ENCODE measurements around the gene TCF7L1.
"Not testable (repeated sequence)": the region's sequence is repeated elsewhere in the genome, so short reads cannot be mapped to it uniquely, and the experiment has no call there.

The TCF7L1 gene

GRCh38 chr2:85325466-85325811 is 192.2 kb downstream of the TCF7L1 start:
- no peak for DNase-seq (ENCODE audit: low spot score)

- no peak for DNase-seq (ENCODE audit: low spot score)
These were observed 193.4 kb downstream of the TCF7L1 start for GRCh38 chr2:85326406-85327159.

DNA sequence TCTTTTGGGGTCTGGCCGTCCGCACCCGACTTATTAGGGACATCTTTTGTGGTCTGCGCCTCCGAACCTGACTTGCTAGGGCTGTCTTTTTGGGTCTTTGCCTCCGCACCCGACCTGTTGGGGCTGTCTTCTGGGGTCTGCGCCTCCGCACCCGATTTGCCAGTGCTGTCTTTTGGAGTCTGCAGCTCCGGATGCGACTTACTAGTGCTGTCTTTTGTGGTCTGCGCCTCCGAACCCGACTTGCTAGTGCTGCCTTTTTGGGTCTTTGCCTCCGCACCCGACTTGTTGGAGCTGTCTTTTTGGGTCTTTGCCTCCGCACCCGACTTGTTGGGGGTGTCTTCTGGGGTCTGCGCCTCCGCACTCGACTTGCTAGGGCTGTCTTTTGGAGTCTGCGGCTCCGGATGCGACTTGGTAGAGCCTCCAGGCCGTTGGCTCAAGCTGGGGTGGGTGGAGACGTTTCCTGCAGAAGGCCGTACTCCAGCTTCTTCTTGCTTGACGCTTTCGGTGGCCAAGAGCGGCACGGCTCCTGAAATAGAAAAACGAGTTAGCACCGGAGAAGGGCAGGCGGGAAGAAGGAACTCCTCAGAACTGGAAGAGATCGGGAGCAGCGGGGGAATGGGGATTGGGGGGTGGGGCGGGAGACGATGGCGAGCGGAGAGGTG is 194.1 kb downstream of the TCF7L1 start:
- DNase-seq (ENCODE audit: low spot score) = peak; percentile 77

- DNase-seq (ENCODE audit: low spot score) = peak; percentile 96
These were observed 194.8 kb downstream of the TCF7L1 start, which contains the start of gene TGOLN2 for GRCh38 chr2:85327822-85328617. TGOLN2 (minus strand) TSS chr2:85327989; CDS start chr2:85327962, 27 bp downstream.

GRCh38 chr2:85329181-85329651 is 196.0 kb downstream of the TCF7L1 start:
- DNase-seq (ENCODE audit: low spot score) = no peak

DNA sequence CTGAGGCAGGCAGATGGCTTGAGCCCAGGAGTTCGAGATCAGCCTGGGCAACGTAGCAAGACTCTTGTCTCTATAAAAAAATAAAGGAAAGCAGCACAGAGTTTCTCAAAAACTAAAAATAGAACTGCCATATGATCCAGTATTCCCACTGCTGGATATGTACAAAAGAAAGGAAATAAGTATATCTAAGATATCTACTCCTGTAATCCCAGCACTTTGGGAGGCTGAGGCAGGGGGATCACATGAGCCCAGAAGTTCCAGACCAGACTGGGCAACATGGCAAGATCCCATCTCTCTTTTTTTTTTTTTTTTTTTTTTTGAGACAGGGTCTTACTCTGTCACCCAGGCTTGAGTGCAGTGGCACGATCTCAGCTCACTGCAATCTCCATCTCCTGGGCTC is 196.5 kb downstream of the TCF7L1 start:
- DNase-seq (ENCODE audit: low spot score) = not testable (repeated sequence)

DNA sequence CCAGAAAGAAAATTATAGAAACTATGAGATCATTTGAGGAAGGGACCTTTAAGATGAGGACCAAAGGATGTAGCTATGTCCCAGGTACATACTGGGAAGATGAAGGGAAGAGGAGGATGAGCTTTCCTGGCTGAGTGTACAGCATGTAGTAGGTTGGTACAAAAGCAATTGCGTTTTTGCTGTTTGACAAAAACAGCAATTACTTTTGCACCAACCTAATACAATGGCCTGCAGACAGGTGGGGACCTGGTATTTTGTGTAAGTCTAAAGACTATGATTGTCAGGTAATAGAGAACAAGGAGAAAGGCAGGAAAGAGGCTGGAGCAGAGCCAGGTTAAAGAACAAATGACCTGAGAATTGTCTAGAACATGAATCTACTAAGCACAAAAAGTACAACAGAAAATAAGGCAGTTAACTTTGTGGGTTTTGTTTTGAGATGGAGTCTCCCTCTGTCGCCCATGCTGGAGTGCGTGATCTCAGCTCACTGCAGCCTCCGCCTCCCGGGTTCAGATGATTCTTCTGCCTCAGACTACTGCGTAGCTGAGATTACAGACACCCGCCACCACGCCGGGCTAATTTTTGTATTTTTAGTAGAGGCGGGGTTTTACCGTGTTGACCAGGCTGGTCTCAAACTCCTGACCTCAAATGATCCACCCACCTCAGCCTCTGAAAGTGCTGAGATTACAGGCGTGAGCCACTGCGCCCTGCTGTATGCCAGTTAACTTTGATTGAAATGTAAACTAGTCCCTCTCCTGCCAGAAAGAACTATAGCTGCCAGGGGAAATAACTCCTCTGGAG is 197.8 kb downstream of the TCF7L1 start:
- DNase-seq (ENCODE audit: low spot score) = no peak

GRCh38 chr2:85333877-85334276 is 200.7 kb downstream of the TCF7L1 start:
- not testable (repeated sequence) for DNase-seq (ENCODE audit: low spot score)

DNA sequence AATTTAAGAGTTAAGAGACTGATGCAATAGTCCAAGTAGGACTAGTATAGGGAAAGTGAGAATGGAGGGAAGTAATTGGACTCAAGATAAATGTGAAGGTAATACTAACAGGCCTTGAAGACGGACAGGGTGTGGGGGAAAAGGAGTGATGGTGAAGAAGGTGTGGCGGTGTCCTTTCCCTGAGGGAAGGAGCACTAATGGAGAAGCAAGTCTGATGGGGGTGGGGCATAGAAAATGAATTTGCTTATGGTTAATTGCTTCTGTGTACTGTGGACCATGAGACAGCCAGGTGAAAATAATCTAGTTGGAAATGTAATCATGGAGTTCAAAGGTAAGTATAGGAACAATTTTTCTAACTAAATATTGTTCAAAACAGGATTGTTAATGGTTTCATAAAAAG is 201.7 kb downstream of the TCF7L1 start:
- DNase-seq (ENCODE audit: low spot score) = no peak

GRCh38 chr2:85340034-85340892 is 207.1 kb downstream of the TCF7L1 start:
- DNase-seq (ENCODE audit: low spot score) = no peak

DNA sequence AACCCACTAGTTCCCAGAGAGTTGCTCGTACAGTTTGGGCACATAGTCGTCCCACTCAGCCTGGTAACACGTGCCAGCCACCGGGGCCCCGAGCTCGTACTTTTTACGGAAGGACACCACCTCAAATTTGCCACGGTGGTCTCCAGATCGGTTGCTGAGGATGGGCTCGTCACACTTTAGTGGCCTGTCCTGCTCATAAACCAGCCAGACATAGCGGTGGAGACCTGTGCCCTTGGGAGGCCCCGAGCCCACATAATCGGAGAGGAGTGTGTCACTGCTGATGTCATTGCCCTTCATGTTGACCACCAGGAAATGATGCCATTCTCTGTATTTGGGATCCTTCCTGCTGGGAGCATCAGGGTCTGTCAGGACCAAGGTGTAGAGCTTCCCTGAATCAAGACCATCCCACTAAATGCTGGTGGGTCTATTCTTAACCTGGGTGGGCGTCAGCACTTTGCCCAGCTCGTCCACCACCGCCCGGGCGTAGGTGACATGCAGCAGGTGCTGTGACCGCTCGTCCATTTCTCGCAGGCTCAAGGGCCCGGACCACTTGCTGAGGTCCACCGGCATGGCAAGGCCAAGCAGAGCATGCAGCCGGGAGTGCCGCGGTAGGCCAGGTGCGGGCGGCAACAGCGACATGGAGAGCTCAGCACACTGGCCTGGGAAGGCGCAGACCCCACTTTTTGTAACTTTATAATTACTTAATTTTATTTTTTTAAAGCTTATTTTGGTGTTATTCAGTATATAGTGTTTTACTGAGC is 208.3 kb downstream of the TCF7L1 start:
- DNase-seq (ENCODE audit: low spot score) = no peak

DNA sequence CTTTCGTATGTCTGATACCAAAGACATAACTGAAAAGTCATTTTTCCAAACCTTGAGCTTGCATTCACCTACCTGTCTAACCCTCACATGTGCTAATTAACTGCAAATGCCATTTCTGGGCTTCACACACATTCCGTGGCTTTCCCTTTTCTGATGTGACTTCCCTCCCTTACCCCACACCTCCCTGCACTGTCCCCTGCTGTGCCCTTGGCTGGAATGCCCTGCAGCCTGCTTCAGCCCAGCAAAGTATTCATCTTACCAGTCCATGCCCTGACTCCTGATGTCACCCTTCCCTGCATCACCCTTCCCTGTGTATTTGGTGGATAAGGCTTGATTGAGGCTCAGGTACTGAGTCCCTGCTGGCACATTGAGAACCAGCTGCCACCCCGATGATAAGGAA is 209.0 kb downstream of the TCF7L1 start:
- DNase-seq (ENCODE audit: low spot score) = no peak

DNA sequence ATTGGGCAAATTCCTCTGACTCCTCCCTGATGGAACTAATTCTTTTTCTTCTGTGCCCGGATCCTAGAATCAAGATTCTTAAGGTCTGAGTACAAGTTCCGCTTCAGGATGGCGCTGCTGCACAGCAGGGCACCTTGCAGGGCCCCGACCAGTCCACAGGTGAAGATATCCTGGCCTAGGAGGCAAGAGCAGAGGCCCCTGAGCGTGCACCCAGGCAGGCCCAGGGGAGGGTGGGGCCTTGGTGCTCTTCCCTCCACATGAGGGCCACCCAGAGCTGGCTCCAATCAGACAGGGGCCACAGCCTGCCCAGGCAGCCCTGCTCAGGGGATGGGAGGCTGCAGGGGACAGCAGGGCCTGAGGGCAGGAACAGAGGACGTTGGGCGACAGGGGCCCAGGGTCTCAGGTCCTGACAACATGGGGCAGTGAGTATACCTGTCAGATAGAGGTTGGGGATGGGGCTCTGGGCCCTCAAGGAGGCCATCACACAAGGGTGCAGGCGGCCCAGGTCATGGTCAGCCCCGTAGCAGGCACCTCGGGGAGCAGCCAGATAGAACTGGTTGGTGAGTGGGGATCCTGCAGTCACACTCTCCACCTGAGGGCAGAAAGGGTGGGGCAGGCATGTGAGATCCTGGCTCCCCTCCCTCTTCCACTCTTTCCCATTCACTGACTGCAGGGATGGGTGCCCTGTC is 210.2 kb downstream of the TCF7L1 start:
- not testable (repeated sequence) for DNase-seq (ENCODE audit: low spot score)

DNA sequence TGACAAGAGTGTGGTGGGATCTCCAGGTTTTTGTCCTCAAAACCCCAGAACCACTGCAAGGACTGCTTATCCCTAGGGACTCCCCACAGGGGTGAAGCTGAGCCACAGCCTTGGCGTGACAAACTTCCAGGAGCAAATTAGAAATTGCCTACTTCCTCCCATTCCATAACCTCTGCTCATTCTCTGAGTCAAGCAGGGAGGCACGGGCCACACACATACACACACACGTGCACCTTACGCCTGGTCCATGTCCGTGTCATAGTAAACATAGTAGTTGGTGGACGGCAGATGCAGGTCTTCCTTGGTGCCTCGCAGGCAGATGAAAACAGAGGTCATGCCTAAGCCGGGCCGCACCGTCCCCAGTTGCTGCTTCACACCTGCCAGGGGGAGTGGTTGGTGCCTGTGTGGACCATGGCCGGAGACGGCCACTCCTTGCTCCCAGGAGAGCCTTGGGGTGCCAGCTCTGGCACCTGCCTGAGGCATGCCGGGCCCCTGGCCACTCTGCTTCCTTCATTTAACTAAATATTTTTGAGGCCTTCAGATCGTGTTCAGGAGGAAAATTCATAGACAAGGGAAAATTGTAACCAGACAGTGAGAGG is 211.3 kb downstream of the TCF7L1 start:
- no peak for DNase-seq (ENCODE audit: low spot score)

DNA sequence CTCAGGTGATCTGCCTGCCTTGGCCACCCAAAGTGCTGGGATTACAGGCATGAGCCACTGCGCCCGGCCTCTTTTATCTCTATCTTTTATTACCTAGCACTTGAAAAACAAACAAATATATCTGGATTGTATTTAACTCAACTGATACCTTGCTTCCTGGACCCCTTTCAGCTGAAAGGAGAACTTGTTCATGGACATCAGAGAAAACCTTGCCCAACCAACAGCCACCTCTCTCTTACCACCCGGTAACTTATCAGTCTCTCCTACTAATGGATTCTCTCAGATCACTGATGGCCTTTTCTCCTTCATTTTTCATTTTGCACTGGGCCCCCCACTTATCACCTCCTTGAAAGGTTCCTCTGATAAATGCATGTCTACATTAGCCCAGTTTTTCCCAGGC is 214.4 kb downstream of the TCF7L1 start:
- no peak for DNase-seq (ENCODE audit: low spot score)

DNA sequence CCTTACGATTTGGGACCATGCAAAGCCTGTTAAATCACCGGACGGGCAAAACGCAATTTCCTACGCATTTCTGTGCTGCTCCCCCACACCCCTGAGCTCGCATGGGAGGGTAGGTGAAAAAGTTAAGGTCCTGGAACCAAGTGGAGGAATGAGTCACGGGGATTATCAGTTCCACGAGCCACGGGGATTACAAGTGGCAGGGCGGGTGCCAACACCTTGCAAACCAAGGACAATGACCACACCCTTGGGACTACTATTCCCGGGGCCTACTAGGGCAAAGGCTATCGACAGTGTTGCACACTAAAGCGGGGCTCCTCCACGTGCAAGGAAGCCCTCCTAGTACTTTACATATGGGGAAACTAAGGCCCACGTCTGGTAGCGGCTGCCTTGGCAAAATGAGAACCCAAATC is 220.7 kb downstream of the TCF7L1 start:
- no peak for DNase-seq (ENCODE audit: low spot score)

DNA sequence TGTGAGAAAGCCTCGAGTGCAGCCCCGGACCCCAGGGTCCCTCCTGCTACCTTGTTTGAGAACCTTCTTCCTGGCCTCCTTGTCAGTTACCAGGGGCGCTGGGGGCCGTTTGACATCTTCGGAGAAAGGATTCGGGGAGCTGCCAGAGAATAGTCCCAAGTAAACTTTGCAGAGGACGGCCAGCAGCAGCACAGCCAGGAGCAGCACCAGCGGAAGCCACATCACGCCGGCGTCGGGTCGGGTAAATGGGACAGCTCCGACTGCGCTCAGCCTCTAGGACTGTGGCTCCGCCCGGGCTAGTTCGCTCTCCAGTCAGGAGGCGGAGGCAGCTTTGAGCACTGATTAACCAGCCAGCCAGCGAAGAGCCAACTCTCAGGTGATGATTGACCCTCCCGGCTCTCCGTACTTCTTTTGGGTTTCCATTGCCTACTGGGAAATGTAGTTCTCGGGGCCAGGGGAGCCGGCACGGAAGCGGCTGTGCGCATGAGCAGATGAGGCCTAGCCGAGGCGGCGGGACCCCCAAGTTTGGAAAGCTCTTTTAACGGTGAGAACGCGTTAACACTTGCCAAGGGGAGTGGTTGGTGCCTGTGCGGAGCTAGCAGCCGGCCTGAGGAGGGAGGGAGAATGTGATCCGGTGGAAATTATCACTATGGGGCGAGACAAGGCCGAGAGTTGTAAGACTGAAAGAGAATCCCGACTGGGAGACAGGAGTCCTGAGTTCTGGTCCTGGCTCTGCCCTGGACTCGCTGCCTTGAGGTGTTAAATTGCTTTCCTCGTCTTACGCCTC is 221.3 kb downstream of the TCF7L1 start, which contains the start of the genes ELMOD3 and RETSAT:
Gene ELMOD3 (plus strand): TSS at position 484 of the 787 bp plus-strand sequence. CDS start 2,430 bp downstream, outside the sequence.
Gene RETSAT (minus strand): TSS at position 243 of the 787 bp plus-strand sequence. CDS start 21 bp downstream, at position 222.
- peak; percentile 97 for DNase-seq (ENCODE audit: low spot score)

DNA sequence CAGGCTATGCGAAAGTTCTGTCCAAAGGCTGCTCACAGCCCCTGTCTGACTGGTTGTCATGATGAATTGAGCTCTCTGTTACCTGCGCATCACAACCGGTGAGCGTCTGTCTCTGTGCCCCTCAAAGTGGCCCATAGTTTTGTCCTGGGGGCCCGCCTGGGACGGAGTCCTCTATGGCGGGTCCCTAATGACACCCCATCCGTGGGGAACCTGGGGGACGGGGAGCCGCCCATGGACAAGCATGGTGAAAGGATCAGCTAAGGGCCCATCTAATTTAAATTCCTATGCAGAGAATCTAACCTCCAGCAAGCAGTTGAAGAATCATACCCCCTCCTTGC is 221.8 kb downstream of the TCF7L1 start:
- DNase-seq (ENCODE audit: low spot score) = no peak
